HG03558 (cell line): ENCODE results near the gene DNMT3A.

Experiments
- ATAC-seq: cut with Tn5 transposase; IDR thresholded peaks from one replicate; pipeline ENCODE4 v1.9.1; 2021; ENCODE audit warnings: moderate number of reproducible peaks; ENCODE audit not compliant: unreplicated experiment; ENCODE audit errors: extremely low read depth

The DNMT3A gene

GRCh38 chr2:25184254-25184653, 157.5 kb downstream of the DNMT3A start:
- ATAC-seq, result no peak

- no peak for ATAC-seq
These were observed 162.7 kb downstream of the DNMT3A start for GRCh38 chr2:25178976-25179375.
